Stomach (tissue), 9 donors: ENCODE data around the gene GPBAR1. TPM values are rescaled to one million over a fixed set of nuclear protein-coding genes. Genes with fewer than 3 reads are reported as not detected.

Experiments
- DNase-seq, 2 donors: peaks; one replicate each; pipeline versions ENCODE4 v3.0.0 to v3.0.0-alpha.2; 2013 to 2019
- H3K27ac ChIP-seq, 5 donors: fragments of 200-600 bp in 4 of 5; sonication (generic) in 4 of 5; one replicate each; pipeline ENCODE4 v1.5.1; 2013 to 2019; ENCODE audit warnings: mild to moderate bottlenecking in 1 of 5, moderate library complexity in 1 of 5
- H3K27me3 ChIP-seq, 3 donors: fragments of 200-600 bp; sonication (generic); one replicate each; pipeline ENCODE4 v1.5.1; 2017 to 2019; ENCODE audit warnings: mixed run types in 1 of 3
- H3K36me3 ChIP-seq, 4 donors: fragments of 200-600 bp; sonication (generic); 1 replicate in 3 of 4; 2 replicates in 1 of 4; pipeline ENCODE4 v1.5.1; 2016 to 2019
- H3K4me1 ChIP-seq, 4 donors: fragments of 200-600 bp; sonication (generic); one replicate each; pipeline ENCODE4 v1.5.1; 2016 to 2019
- H3K4me3 ChIP-seq, 4 donors: fragments of 200-600 bp; sonication (generic) in 3 of 4; one replicate each; pipeline ENCODE4 v1.5.1; 2016 to 2019; ENCODE audit warnings: mild to moderate bottlenecking in 1 of 4
- H3K9me3 ChIP-seq, 4 donors: fragments of 200-600 bp; sonication (generic); one replicate each; pipeline ENCODE4 v1.5.1; 2016 to 2019
- EP300 ChIP-seq: sonication (generic); formaldehyde crosslinking; IDR thresholded peaks from one replicate; pipeline ENCODE4 v1.6.1; 2017; ENCODE audit warnings: antibody characterized with exemption
- POLR2A ChIP-seq, 4 donors: fragments of 450-650 bp; IDR thresholded peaks; one replicate each; pipeline ENCODE4 v1.6.1; 2016; ENCODE audit warnings: antibody characterized with exemption in 4 of 4, control low read depth in 2 of 4, mild to moderate bottlenecking in 1 of 4, moderate library complexity in 1 of 4
- POLR2AphosphoS5 ChIP-seq, 3 donors: sonication (generic); formaldehyde crosslinking; IDR thresholded peaks; one replicate each; pipeline ENCODE4 v1.6.1; 2016; ENCODE audit warnings: antibody characterized with exemption in 3 of 3
- WGBS, 5 donors: extraction: QIAGEN DNeasy Blood & Tissue Kit in 3 of 5; methylation state at CpG; one replicate each; pipeline versions ENCODE4 v1.1.5 to v1.1.7; 2013 to 2018; 5-methylcytosine and 5-hydroxymethylcytosine counted together
- intact Hi-C: fragments of 100-400 bp; cut with DNase I; formaldehyde crosslinking; loops from one replicate; pipeline ENCODE4 v1.15.1; 2023; ENCODE audit warnings: low total_unique reads
- polyA plus RNA-seq, 3 donors: library from polyadenylated mRNA; stranded (reverse); fragments of 200-250 nt; gene quantifications; one replicate each; pipeline ENCODE4 v1.2.3, GENCODE V29; 2013
- total RNA-seq, 5 donors: library from RNA; depleted of rRNA; stranded (reverse); fragments of >200 nt; gene quantifications; one replicate each; pipeline versions ENCODE4 v1.1.0 to v1.2.3, GENCODE V29; 2014 to 2016
- TF ChIP-seq, protein P1 (sequence below), 7 experiments: fragments of 450-650 bp in 4 of 7; fragments of 200-600 bp in 3 of 7; sonication (generic) in 3 of 7; IDR thresholded peaks; one replicate each; pipeline ENCODE4 v1.5.1; 2016 to 2019; ENCODE audit warnings: antibody characterized with exemption in 7 of 7, control low read depth in 2 of 7, mild to moderate bottlenecking in 1 of 7
- donor health status: healthy with polysubstance abuse.
- donor health status: Bipolar disorder and iron deficiency.
- donor health status: healthy.

GPBAR1 gene
- total and polyA plus RNA-seq, 8 donors, result 0.45 to 4.8 (median 2.2) TPM

DNA sequence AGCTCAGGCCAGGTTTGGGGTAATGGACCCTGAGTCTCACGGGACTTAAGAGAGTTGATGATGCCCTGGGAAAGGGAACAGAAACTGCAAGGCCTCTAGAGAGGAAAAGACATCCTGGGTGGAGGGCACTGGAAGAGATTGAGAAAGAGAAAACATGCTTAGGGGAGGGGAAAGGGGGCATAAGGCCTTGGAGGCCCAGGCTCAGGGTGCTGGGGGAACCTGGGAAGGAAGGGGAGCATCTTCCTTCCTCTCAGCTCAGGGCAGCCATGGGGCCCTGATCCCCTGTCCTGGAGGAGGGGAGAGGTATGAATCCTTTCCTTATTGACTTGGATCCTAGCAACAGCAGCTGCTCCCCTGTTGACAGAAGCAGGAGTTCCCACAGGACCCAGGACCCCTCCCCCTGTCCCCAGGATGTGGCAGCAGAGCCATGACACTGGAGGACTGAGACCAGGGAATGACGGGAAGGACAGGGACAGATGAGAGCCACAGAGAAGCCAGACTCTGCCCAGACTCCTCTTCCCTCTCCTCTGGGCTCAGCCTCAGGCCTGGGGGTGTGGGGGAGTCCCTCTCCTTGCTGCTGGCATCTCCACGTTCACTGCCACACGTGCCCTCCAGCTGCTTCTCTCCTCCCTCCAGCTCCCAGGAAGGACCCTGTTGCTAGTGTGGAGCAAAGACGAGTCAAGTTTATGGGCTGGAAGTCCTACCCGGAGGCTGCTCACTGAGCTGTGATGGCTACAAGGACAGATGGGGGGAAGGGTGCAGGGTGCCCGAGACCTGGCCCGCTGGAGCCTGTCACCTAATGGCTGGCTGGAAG lies 815 bp downstream of the GPBAR1 start:
- DNase-seq, result peak in 1 of 2 donors; percentile 67
- Histone ChIP-seq H3K9me3 (no peaks in the 10 kb centered on the region), H3K4me3 (peak overlapping the region in 1 of 4 donors; percentile 28), H3K27me3 (no peaks in the 10 kb centered on the region), H3K27ac (peak overlapping the region; percentile 60 to 89 (median 86)), H3K4me1 (peaks cover 76 to 99% (median 92%) of the 10 kb centered on the region in 4 donors), H3K36me3 (peaks cover 19 to 47% (median 45%) of the 10 kb centered on the region in 4 donors)
- TF ChIP-seq, protein P1, sequence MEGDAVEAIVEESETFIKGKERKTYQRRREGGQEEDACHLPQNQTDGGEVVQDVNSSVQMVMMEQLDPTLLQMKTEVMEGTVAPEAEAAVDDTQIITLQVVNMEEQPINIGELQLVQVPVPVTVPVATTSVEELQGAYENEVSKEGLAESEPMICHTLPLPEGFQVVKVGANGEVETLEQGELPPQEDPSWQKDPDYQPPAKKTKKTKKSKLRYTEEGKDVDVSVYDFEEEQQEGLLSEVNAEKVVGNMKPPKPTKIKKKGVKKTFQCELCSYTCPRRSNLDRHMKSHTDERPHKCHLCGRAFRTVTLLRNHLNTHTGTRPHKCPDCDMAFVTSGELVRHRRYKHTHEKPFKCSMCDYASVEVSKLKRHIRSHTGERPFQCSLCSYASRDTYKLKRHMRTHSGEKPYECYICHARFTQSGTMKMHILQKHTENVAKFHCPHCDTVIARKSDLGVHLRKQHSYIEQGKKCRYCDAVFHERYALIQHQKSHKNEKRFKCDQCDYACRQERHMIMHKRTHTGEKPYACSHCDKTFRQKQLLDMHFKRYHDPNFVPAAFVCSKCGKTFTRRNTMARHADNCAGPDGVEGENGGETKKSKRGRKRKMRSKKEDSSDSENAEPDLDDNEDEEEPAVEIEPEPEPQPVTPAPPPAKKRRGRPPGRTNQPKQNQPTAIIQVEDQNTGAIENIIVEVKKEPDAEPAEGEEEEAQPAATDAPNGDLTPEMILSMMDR (IDR thresholded peaks at IDR 0.05), result no peak
- TF ChIP-seq EP300, result no peak
- TF ChIP-seq POLR2A (IDR thresholded peaks at IDR 0.05), result no peak
- no peak for TF ChIP-seq POLR2AphosphoS5 (IDR thresholded peaks at IDR 0.05)
- intact Hi-C loops, result loop anchor here (10.0 kb wide), 1 partner anchor 77 kb away; no protein-coding TSS in a partner anchor
- 42 to 67% (median 54%) methylated on average over 8 of the region's 8 CpGs for WGBS, 5 donors

DNA sequence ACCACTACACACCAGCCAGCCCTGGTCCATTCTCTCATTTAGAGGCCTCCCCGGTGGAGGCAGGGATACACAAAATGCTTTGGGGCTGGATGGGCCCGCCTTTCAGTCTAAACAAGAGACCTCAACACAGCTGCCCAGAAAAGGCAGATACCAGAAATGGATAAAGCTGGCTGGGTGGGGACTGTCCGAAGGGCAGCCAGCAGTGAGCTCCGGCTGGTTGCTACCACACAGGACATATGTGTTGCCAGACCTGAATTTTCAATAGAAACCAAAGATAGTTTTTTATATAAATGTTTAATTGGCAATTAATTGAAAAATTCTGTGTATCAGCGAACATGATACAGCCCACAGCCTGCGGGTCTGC lies 1.4 kb downstream of the GPBAR1 start:
- H3K4me1 ChIP-seq, result peaks cover 76 to 99% (median 96%) of the 10 kb centered on the region in 4 donors
- TF ChIP-seq, protein P1 (IDR thresholded peaks at IDR 0.05), result no peak
- no peak for TF ChIP-seq POLR2A (IDR thresholded peaks at IDR 0.05)
- TF ChIP-seq EP300, result no peak
- no peak for TF ChIP-seq POLR2AphosphoS5 (IDR thresholded peaks at IDR 0.05)
- H3K4me3 ChIP-seq, result peak overlapping the region in 1 of 4 donors; percentile 28
- peak overlapping the region; percentile 60 to 89 (median 86) for H3K27ac ChIP-seq
- intact Hi-C loops, result loop anchor here (10.0 kb wide), 1 partner anchor 77 kb away; no protein-coding TSS in a partner anchor
- 37 to 55% (median 48%) methylated on average over 6 of the region's 6 CpGs for WGBS, 5 donors
- no peak for DNase-seq
- no peaks in the 10 kb centered on the region for H3K9me3 ChIP-seq
- no peaks in the 10 kb centered on the region for H3K27me3 ChIP-seq
- H3K36me3 ChIP-seq, result peaks cover 24 to 48% (median 47%) of the 10 kb centered on the region in 4 donors

DNA sequence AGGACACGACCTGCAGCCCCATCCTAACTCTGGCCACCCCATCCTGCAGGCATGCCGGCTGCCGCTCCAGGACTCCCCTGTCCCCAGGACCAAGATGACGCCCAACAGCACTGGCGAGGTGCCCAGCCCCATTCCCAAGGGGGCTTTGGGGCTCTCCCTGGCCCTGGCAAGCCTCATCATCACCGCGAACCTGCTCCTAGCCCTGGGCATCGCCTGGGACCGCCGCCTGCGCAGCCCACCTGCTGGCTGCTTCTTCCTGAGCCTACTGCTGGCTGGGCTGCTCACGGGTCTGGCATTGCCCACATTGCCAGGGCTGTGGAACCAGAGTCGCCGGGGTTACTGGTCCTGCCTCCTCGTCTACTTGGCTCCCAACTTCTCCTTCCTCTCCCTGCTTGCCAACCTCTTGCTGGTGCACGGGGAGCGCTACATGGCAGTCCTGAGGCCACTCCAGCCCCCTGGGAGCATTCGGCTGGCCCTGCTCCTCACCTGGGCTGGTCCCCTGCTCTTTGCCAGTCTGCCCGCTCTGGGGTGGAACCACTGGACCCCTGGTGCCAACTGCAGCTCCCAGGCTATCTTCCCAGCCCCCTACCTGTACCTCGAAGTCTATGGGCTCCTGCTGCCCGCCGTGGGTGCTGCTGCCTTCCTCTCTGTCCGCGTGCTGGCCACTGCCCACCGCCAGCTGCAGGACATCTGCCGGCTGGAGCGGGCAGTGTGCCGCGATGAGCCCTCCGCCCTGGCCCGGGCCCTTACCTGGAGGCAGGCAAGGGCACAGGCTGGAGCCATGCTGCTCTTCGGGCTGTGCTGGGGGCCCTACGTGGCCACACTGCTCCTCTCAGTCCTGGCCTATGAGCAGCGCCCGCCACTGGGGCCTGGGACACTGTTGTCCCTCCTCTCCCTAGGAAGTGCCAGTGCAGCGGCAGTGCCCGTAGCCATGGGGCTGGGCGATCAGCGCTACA lies 2.1 kb downstream of the GPBAR1 start:
- intact Hi-C loops, result loop anchor here (10.0 kb wide), 1 partner anchor 78 kb away; no protein-coding TSS in a partner anchor
- no peak for DNase-seq
- Histone ChIP-seq H3K27me3 (no peaks in the 10 kb centered on the region), H3K4me1 (peaks cover 76 to 99% (median 98%) of the 10 kb centered on the region in 4 donors), H3K9me3 (no peaks in the 10 kb centered on the region), H3K36me3 (peaks cover 24 to 55% (median 54%) of the 10 kb centered on the region in 4 donors), H3K27ac (peak overlapping the region; percentile 78 to 89 (median 86)), H3K4me3 (peak overlapping the region in 1 of 4 donors; percentile 28)
- TF ChIP-seq, protein P1 (IDR thresholded peaks at IDR 0.05), result no peak
- TF ChIP-seq POLR2A (IDR thresholded peaks at IDR 0.05), result no peak
- no peak for TF ChIP-seq EP300
- TF ChIP-seq POLR2AphosphoS5 (IDR thresholded peaks at IDR 0.05), result no peak
- WGBS, 5 donors, result 73 to 85% (median 81%) methylated on average over 33 to 39 of the region's 39 CpGs
